SK-N-MC (cell line): Measurements from ENCODE around the gene GREM1.

Experiments used
- DNase-seq: peaks from one replicate; pipeline ENCODE4 v3.0.0-alpha.2; 2011; ENCODE audit warnings: low read depth, low spot score
- H3K27ac ChIP-seq: fragments of 200-600 bp; sonication (generic); 2 replicates; pipeline ENCODE4 v1.5.1; 2016; ENCODE audit warnings: mixed run types
- H3K36me3 ChIP-seq: fragments of 200-600 bp; sonication (generic); 2 replicates; pipeline ENCODE4 v1.6.1; 2017; ENCODE audit warnings: antibody characterized with exemption, low read length, mixed read lengths; ENCODE audit not compliant: insufficient read depth
- H3K4me3 ChIP-seq: fragments of 200-600 bp; sonication (generic); 2 replicates; pipeline ENCODE4 v1.5.1; 2016
- H3K9ac ChIP-seq: fragments of 200-600 bp; sonication (generic); 2 replicates; pipeline ENCODE4 v1.8.0; 2017; ENCODE audit warnings: mixed run types, mixed read lengths; ENCODE audit not compliant: insufficient read length
- H3K9me3 ChIP-seq: fragments of 200-600 bp; sonication (generic); 2 replicates; pipeline ENCODE4 v1.6.1; 2017; ENCODE audit warnings: low read depth, mild to moderate bottlenecking, antibody characterized with exemption, low read length, moderate library complexity, mixed read lengths
- EZH2 ChIP-seq: fragments of 200-600 bp; sonication (generic); IDR thresholded peaks from one replicate; pipeline ENCODE4 v1.6.1; 2017; ENCODE audit warnings: antibody characterized with exemption
- FOXP2 ChIP-seq: optimal IDR thresholded peaks from 2 replicates; pipeline ENCODE3; 2011; ENCODE audit warnings: mild to moderate bottlenecking, moderate library complexity; ENCODE audit not compliant: insufficient read depth; ENCODE audit errors: extremely low read length, control extremely low read depth
- POLR2AphosphoS5 ChIP-seq: IDR thresholded peaks from 2 replicates; pipeline ENCODE4 v1.6.1; 2012; ENCODE audit warnings: mild to moderate bottlenecking, low read depth, low read length, borderline replicate concordance

The GREM1 gene

DNA sequence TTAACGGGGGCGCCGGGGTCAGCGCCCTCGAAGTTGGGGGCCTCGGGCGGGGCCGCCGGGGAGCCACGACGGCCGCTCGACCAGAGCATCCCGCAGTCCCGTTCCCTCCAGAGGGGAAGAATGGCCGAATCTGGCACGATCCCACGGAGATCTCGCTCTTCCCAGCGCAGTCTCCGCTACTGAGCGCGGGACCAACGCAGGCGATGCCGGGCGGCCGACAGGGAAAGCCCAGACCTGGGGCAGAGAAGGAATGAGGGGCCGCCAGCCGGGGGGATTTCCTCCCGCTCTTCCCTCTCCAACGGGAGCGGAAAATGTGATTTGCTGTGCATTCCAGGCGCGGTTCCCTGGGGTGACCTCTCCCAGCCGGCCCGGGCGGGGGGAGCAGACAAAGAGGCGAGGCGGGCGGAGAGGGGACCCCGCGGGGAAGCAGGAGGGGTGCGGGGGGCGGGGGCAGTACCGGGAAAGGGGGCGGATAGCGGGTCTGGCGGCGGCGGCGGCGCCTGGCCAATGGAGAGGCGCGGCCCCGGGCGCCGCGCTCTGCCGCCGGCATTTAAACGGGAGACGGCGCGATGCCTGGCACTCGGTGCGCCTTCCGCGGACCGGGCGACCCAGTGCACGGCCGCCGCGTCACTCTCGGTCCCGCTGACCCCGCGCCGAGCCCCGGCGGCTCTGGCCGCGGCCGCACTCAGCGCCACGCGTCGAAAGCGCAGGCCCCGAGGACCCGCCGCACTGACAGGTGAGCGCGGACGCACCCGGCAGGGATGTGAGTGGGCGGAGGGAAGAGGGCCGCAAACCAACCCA, at the start of gene GREM1:
GREM1 (plus strand) TSS at position 579 of the 801 bp plus-strand sequence. CDS start 12,687 bp downstream, outside the sequence.
- Histone ChIP-seq H3K27ac (no peak within 1 kb of the TSS), H3K36me3 (no peaks in the 10 kb centered on the region), H3K4me3 (no peak within 1 kb of the TSS; the same call in 1 of the 2 replicates), H3K9ac (no peak within 1 kb of the TSS), H3K9me3 (no peaks in the 10 kb centered on the region)
- no peak for TF ChIP-seq EZH2
- no peak for TF ChIP-seq POLR2AphosphoS5
- TF ChIP-seq FOXP2 = no peak
- no peak for DNase-seq

DNA sequence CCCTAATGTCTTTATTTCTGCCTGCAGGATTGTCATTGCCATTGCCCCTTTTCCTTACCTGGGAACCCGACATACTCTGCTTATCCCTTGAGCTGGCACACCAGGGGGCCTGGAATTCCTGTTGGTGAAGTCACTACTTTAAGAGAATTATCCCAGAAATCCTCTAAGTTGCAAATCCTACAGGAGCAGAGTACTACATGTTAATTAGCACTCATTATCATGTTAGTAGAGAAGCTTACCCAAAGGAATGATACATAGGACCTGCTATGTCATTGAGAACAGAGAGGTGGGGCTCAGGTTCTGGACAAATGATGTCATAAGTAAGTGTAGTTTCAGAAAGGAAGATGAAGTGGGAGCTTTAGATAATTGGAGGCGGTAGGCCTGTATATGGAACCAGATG, 48.9 kb upstream of the GREM1 start:
- TF ChIP-seq FOXP2 = no peak
- TF ChIP-seq POLR2AphosphoS5 = no peak
- TF ChIP-seq EZH2 = no peak
- Histone ChIP-seq H3K36me3 (no peaks in the 10 kb centered on the region), H3K27ac (no peak overlapping the region), H3K9me3 (no peaks in the 10 kb centered on the region), H3K9ac (no peak overlapping the region), H3K4me3 (no peak overlapping the region)
- DNase-seq = no peak

DNA sequence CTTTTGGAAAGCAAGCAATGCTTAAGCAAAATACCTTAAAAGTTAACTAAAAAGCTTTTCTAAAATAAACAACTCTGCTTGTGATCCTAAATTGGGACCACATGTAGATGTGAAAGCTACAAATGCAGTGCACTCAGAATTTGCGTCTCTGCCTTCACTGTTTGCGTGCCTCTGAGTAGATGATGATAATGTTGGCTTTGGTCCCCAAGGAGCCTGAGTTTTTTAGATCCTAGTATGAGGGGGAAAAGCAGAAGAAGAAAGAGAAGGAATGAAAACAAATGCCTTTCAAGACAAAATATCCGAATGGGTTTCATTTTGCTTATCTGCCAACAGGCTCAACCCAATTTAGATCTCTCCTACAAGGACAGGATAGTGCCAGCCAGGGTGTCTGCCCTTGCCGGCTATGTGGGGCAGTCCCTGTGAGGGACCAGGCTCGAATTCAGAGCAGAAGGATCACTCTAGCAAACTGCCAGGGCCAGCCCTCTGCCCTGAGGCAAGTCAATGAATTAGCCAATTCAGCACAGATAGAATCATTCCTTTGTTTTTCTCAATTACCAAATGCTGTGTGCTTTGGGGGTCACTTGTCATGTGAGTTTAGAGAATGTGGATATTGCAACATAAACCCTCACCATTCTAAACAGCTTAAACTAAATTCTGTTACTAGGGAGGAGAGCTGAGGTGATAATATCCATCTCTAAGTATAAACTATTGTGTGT, 47.8 kb upstream of the GREM1 start:
- H3K9me3 ChIP-seq = no peaks in the 10 kb centered on the region
- H3K9ac ChIP-seq = no peak overlapping the region
- no peak for DNase-seq
- no peak overlapping the region for H3K4me3 ChIP-seq
- no peaks in the 10 kb centered on the region for H3K36me3 ChIP-seq
- no peak overlapping the region for H3K27ac ChIP-seq
- no peak for TF ChIP-seq POLR2AphosphoS5
- TF ChIP-seq FOXP2 = no peak
- no peak for TF ChIP-seq EZH2

DNA sequence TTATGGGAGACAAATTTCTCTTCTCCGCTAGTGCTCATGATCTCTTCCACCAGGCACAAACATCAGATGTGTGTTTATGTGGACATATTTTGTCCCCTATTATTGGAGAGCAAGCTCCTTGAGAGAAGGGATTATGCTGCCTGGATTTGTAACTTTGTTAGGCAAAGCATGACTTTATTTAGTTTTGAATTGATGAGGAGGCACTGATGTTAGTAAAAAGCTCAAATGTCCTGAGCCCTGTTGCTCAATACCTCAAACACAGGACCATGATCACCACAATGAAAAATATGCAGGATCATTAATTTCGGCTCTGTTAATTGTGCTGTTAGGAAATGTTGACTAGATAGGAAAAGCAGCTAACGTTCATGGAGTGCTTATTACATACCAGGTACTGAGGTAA, 47.2 kb upstream of the GREM1 start:
- TF ChIP-seq POLR2AphosphoS5 (no peak), EZH2 (no peak)

DNA sequence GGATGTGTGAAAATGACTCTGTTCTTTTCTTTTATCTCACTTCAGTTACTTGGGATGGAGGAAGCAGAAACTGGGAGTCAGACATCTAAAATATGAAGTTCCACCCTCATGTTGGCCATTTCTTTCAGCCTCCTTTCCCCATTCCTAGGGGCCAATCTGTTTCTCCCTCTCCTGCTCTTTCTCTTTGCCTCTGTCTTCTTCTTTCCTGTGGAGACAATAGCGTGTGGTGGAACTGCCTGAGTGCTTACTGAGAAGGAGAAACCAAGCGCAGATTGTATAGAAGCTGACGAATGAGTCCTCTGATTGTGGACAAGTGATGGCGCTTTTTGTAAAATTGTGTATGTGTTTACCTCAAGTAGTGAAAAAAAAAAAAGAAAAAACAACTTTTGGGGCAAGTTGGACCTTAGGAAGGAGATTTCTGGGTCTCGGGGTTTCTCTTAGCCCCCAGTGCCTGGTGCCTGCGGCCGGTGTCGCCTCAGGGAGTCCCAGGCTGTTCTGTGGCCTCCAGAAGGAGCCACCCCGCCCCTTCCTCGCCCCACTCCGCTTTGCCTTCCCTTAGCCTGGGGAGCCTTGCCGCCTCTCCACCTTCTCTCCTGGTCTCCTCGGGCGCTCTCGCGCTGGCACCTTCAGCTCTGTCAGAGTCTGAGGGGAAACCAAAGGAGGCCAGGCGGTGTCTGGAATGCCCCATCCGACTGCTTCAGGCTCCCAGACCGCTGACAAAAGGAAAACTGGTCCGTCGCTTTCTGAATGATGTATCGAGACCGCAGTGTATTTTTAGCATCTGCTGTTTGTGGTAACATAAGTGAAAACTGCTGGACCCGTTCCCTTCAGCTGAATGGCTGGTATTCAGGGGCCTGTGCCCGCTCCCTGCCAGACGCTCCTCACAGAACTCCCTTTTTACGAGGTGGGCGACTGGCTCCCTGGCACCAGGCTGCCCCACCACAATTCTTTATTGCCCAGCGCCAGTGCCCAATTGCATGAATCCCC, 46.2 kb upstream of the GREM1 start:
- Histone ChIP-seq H3K9ac (no peak overlapping the region), H3K36me3 (no peaks in the 10 kb centered on the region), H3K27ac (no peak overlapping the region)

More for the DNA sequence above, 47.2 kb upstream of the GREM1 start:
- Histone ChIP-seq H3K4me3 (no peak overlapping the region), H3K36me3 (no peaks in the 10 kb centered on the region), H3K27ac (no peak overlapping the region), H3K9me3 (no peaks in the 10 kb centered on the region), H3K9ac (no peak overlapping the region)
- no peak for DNase-seq

DNA sequence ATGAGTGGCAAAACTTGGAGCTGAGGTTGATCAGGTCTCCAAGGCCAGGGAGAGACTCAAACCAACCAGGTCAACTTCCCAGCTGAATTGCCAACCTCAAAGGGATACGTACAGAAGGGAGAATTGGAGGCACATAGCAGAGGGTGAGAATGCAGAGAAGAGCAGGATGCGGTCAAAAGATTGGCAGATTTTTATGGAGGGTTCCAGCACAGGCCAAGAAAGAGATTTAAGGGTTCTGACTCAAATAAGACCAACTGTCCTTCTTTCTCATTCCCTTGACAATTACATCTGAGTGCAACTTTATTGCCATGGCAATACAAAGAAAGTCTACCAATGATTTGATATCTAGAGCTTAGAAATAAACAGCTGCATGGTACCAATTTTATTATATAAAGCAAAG, 43.1 kb upstream of the GREM1 start:
- TF ChIP-seq EZH2 (no peak), FOXP2 (no peak), POLR2AphosphoS5 (no peak)
- H3K4me3 ChIP-seq = no peak overlapping the region
- no peaks in the 10 kb centered on the region for H3K9me3 ChIP-seq
- DNase-seq = no peak
- no peak overlapping the region for H3K9ac ChIP-seq
- no peaks in the 10 kb centered on the region for H3K36me3 ChIP-seq
- H3K27ac ChIP-seq = no peak overlapping the region

More for the DNA sequence above, 46.2 kb upstream of the GREM1 start:
- TF ChIP-seq EZH2 (no peak), POLR2AphosphoS5 (no peak), FOXP2 (no peak)
- H3K9me3 ChIP-seq = no peaks in the 10 kb centered on the region
- no peak for DNase-seq
- no peak overlapping the region for H3K4me3 ChIP-seq

DNA sequence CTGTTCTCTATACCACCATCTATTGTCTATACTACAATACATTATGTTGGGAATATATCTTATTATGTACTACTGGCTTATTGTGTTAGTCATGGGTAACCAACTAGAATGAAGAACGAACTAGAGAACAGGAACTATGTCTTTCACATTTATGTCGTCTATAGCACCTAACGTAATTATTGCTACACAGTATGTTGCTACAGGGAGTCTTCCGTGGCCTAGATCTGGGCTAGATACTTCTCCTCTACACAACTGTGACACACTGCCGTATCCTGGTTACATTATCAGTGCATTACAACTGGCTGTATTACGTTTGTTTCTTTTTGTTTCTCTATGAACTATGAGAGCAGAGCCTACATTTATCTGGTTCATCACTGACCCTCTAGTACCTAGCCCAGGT, 42.3 kb upstream of the GREM1 start:
- Histone ChIP-seq H3K36me3 (no peaks in the 10 kb centered on the region), H3K9me3 (no peaks in the 10 kb centered on the region), H3K4me3 (no peak overlapping the region), H3K9ac (no peak overlapping the region), H3K27ac (no peak overlapping the region)
- DNase-seq = no peak
- TF ChIP-seq FOXP2 (no peak), POLR2AphosphoS5 (no peak), EZH2 (no peak)

DNA sequence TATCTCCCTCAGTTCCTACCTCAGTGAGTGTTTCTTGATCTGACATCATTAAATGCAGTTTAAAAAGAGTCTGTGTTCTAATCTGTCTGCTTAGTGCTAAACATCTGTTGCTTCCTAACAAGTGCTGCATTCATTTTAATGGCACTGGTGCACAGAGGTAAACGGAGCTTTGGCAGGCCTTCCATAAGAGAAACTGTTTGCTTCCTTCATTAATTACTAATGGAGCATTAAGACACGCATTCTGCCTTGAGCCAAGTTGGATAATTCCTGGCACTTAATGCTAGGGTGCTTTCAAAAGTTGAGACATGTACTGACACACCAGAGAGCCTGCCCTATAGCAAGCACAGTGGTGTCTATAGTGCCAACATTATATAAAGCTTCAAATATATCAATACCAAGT, 41.6 kb upstream of the GREM1 start:
- no peak overlapping the region for H3K27ac ChIP-seq
- no peak overlapping the region for H3K4me3 ChIP-seq
- TF ChIP-seq FOXP2 (no peak), EZH2 (no peak), POLR2AphosphoS5 (no peak)
- H3K9ac ChIP-seq = no peak overlapping the region
- DNase-seq = no peak
- H3K9me3 ChIP-seq = no peaks in the 10 kb centered on the region
- no peaks in the 10 kb centered on the region for H3K36me3 ChIP-seq
